Erythroblast (primary cell): ENCODE data around the gene CUL7.

Source experiments
- GATA1 ChIP-seq: IDR thresholded peaks from 2 replicates; pipeline ENCODE4 v1.6.1; 2011; ENCODE audit warnings: low read depth, mild to moderate bottlenecking, control low read depth, low read length, moderate library complexity
- POLR2A ChIP-seq: IDR thresholded peaks from 2 replicates; pipeline ENCODE4 v1.6.1; 2011; ENCODE audit warnings: mild to moderate bottlenecking, low read length

DNA sequence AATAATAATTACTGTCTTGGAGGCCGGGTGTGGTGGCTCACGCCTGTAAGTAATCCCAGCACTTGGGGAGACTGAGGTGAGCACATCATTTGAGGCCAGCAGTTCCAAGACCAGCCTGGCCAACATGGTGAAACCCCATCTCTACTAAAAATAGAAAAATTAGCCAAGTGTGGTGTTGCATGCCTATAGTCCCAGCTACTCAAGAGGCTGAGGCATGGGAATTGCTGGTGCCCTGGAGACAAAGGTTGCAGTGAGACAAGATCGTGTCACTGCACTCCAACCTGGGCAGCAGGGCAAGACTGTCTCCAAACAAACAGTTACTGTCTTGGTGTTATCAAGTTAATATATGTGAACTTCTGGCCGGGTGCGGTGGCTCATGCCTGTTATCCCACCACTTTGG, 27.3 kb downstream of the CUL7 start:
- TF ChIP-seq POLR2A = no peak
- TF ChIP-seq GATA1 = no peak
